MCF 10A (cell line): ENCODE results near the gene TTLL1. TPM values are rescaled to one million over a fixed set of nuclear protein-coding genes. Genes with fewer than 3 reads are reported as not detected.

Experiments
- BruUV-seq: library from RNA; stranded (reverse); fragments of 400-500 nt; replicated peaks from 2 replicates; lab custom pipeline; 2021; lab: Mats Ljungman, UMichigan
- CTCF ChIA-PET: fragments of 300-600 bp; sonication (Branson Sonifier 250); formaldehyde crosslinking; extraction: SDS; loops from one replicate; lab custom pipeline; 2021; ENCODE audit warnings: antibody characterized with exemption, inconsistent platforms; lab: Yijun Ruan, JAX
- POLR2A ChIA-PET: fragments of 300-600, 350-650 bp; sonication (Branson Sonifier 250); formaldehyde crosslinking; extraction: SDS; loops from one replicate; lab custom pipeline; 2020; ENCODE audit warnings: antibody characterized with exemption, inconsistent platforms; lab: Yijun Ruan, JAX
- DNase-seq: peaks from one replicate; pipeline ENCODE4 v3.0.0-alpha.2; 2018; ENCODE audit not compliant: unreplicated experiment
- H3K27ac Mint-ChIP-seq: one replicate; pipeline ENCODE4 v1.8.0; 2022; ENCODE audit warnings: mild to moderate bottlenecking, low read depth, mixed read lengths; ENCODE audit not compliant: unreplicated experiment
- H3K27me3 Mint-ChIP-seq: one replicate; pipeline ENCODE4 v1.8.0; 2022; ENCODE audit warnings: mixed read lengths; ENCODE audit not compliant: insufficient read depth, unreplicated experiment
- H3K36me3 Mint-ChIP-seq: one replicate; pipeline ENCODE4 v1.8.0; 2022; ENCODE audit warnings: mild to moderate bottlenecking, moderate library complexity, mixed read lengths; ENCODE audit not compliant: insufficient read depth, unreplicated experiment
- H3K4me1 Mint-ChIP-seq: one replicate; pipeline ENCODE4 v1.8.0; 2022; ENCODE audit warnings: mixed read lengths; ENCODE audit not compliant: insufficient read depth, unreplicated experiment
- H3K4me3 Mint-ChIP-seq: one replicate; pipeline ENCODE4 v1.8.0; 2022; ENCODE audit warnings: mild to moderate bottlenecking, moderate library complexity, mixed read lengths; ENCODE audit not compliant: unreplicated experiment
- H3K9me3 Mint-ChIP-seq: one replicate; pipeline ENCODE4 v1.8.0; 2022; ENCODE audit warnings: mixed read lengths; ENCODE audit not compliant: unreplicated experiment
- intact Hi-C: fragments of 100-400 bp; cut with micrococcal nuclease; formaldehyde crosslinking; loops from 2 replicates; pipeline ENCODE4 v1.14.1; 2022
- total RNA-seq: library from RNA; stranded (reverse); gene quantifications from 2 replicates; pipeline ENCODE4 v1.2.3, GENCODE V29; 2022
- TF ChIP-seq, protein P1 (sequence below): fragments of 200-600 bp; IDR thresholded peaks from one replicate; pipeline ENCODE4 v1.8.0; 2022; ENCODE audit warnings: antibody characterized with exemption, mild to moderate bottlenecking; ENCODE audit not compliant: unreplicated experiment

TTLL1 gene
- total RNA-seq, 1 experiment from 2014 or later, result 3.3 TPM

DNA sequence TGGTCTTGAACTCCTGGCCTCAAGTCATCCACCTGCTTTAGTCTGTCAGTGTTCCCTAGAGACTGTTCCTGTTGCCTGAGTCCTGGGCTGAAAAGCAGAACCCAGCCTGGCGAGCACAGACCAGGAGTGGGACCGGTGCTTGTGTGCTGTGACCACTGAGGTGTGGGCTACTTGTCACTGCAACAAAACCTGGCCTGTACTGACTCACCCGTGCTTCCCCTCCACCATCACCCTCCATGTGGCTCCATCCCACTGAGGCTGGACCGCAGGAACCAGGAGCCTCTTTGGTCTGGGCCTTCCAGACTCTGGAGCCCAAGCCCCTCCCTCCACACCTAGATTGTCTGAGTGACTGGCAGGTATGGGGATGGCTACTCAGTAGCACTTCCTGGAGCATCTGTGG lies 45.4 kb upstream of the TTLL1 start:
- intact Hi-C loops, result no loop called here
- ChIA-PET POLR2A (interaction anchor here (0.8 kb wide), 1 partner anchor 13 kb away, joined by 3 read pairs; no protein-coding TSS in a partner anchor), CTCF (no interaction called here)
- Mint-ChIP-seq H3K9me3 (no peaks in the 10 kb centered on the region), H3K4me3 (no peak overlapping the region), H3K36me3 (peaks cover 77% of the 10 kb centered on the region), H3K4me1 (no peaks in the 10 kb centered on the region), H3K27me3 (no peaks in the 10 kb centered on the region), H3K27ac (no peak overlapping the region)
- BruUV-seq, result no TSS peak
- TF ChIP-seq, protein P1, sequence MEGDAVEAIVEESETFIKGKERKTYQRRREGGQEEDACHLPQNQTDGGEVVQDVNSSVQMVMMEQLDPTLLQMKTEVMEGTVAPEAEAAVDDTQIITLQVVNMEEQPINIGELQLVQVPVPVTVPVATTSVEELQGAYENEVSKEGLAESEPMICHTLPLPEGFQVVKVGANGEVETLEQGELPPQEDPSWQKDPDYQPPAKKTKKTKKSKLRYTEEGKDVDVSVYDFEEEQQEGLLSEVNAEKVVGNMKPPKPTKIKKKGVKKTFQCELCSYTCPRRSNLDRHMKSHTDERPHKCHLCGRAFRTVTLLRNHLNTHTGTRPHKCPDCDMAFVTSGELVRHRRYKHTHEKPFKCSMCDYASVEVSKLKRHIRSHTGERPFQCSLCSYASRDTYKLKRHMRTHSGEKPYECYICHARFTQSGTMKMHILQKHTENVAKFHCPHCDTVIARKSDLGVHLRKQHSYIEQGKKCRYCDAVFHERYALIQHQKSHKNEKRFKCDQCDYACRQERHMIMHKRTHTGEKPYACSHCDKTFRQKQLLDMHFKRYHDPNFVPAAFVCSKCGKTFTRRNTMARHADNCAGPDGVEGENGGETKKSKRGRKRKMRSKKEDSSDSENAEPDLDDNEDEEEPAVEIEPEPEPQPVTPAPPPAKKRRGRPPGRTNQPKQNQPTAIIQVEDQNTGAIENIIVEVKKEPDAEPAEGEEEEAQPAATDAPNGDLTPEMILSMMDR, result no peak
- no peak for DNase-seq

DNA sequence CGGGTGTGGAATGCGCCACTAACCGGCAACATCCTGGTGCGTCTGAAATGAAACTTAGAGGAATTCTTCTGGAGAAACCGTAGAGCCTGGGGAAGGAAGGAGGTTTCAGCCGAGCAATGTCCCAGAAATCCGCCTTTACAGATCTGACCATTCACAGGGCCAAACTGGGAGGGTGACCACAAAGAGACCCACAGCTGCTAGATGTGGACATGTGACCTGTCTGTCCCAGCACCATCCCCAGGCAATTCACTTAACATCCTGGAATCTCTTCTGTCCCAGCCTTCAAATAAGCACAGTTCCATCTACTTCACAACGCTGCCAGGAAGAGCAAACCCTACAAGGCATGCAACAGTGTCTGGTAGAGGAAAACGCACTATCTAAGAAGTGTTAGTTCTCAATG lies 44.2 kb upstream of the TTLL1 start:
- ChIA-PET CTCF (no interaction called here), POLR2A (no interaction called here)
- no peak overlapping the region for H3K4me3 Mint-ChIP-seq
- peaks cover 76% of the 10 kb centered on the region for H3K36me3 Mint-ChIP-seq
- H3K4me1 Mint-ChIP-seq, result peaks cover 9% of the 10 kb centered on the region
- no peaks in the 10 kb centered on the region for H3K9me3 Mint-ChIP-seq
- intact Hi-C loops, result no loop called here
- no peak for DNase-seq
- TF ChIP-seq, protein P1, result no peak
- no peak overlapping the region for H3K27ac Mint-ChIP-seq
- no peaks in the 10 kb centered on the region for H3K27me3 Mint-ChIP-seq
- no TSS peak for BruUV-seq

DNA sequence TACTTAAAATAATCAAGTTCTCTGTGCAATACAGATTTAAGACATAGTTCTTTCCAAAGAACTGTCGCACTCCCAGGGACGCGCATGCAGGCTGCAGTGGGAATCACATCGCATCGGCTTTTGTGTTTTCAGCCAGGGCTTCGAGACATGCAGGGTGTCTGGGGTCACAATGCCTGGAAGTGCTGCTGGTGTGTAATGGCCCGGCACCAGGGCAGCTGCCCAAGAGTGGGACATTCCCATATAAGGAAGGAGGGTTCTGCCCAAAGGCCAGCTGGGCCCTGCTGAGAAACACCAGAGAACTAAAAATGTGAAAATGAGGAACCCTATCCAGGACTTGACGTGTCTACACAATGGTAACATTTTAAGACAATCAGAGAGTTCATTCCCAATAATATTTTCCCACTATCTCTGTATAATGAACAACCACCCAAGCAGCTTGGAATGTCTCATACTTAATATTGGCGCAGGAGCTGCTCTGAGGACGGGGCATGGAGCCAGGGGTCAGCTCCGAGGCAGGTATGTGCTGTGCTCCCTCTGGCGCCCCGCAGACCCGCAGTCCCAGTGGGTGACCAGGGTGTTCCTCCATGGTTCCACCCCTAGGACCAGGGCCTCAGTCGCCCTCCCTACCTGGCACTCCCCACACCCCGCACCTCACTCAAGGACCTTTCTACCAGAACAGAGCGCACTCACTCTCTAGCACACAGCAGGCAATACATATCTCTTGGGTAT lies 42.7 kb upstream of the TTLL1 start:
- no peaks in the 10 kb centered on the region for H3K9me3 Mint-ChIP-seq
- H3K4me1 Mint-ChIP-seq, result peaks cover 20% of the 10 kb centered on the region
- TF ChIP-seq, protein P1, result no peak
- no peak overlapping the region for H3K4me3 Mint-ChIP-seq
- intact Hi-C loops, result no loop called here
- no peak for DNase-seq
- ChIA-PET CTCF (no interaction called here), POLR2A (no interaction called here)
- H3K27me3 Mint-ChIP-seq, result no peaks in the 10 kb centered on the region
- no TSS peak for BruUV-seq
- H3K36me3 Mint-ChIP-seq, result peaks cover 70% of the 10 kb centered on the region
- H3K27ac Mint-ChIP-seq, result no peak overlapping the region

DNA sequence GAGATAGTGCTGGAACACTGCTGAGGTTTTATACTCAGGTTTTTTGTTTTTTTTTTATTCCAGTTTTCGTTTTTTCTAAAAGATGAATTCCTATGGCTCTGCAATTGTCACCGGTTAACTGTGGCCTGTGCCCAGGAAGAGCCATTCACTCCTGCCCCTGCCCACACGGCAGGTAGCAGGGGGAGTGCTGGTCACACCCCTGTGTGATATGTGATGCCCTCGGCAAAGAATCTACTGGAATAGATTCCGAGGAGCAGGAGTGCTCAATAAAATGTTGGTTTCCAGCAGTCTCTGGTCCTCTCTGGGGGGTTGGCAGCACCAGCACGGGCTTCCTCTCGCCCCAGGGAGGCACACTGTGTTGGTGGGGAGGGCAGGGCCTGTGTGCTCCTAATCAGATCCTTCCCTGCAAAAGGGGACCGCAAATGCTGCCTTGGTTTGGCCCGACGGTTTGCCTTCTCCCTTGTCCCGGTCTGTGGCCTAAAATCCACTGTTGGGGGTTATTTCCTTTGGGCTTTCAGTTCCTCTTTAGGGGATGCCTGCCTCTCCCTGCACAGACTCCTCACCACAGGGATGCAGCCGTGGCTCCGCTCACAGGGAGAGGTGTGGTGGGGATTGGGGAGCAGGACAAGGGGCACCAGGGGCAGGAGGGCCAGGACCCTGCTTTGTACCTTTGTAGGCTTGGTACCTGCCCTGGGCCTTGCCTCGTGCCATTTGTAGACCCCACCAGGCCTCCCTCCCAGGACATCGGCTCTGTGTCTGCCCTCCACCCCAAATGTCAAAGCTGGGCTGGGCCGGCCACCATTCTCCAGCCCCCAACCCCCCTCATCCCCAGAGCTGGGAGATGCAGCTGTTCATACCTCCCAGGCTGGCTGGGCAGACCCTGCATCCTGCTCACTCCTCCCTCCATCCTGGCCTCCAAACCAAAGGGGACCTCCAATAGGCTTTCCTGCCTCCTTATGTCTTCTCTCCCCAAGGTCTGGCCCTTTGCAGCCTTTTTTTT lies 40.5 kb upstream of the TTLL1 start:
- intact Hi-C loops, result no loop called here
- H3K36me3 Mint-ChIP-seq, result peaks cover 53% of the 10 kb centered on the region

More for the DNA sequence above, 40.5 kb upstream of the TTLL1 start:
- H3K27me3 Mint-ChIP-seq, result no peaks in the 10 kb centered on the region
- no TSS peak for BruUV-seq
- CTCF ChIA-PET, result interaction anchor here (0.6 to 0.7 kb wide), 2 partner anchors 151 to 339 kb away, joined by 3 read pairs; no protein-coding TSS in a partner anchor
- H3K4me3 Mint-ChIP-seq, result no peak overlapping the region
- peaks cover 28% of the 10 kb centered on the region for H3K4me1 Mint-ChIP-seq
- H3K9me3 Mint-ChIP-seq, result no peaks in the 10 kb centered on the region
- POLR2A ChIA-PET, result interaction anchor here (0.6 to 0.7 kb wide), 3 partner anchors 16 to 602 kb away, joined by 3 read pairs; no protein-coding TSS in a partner anchor
- TF ChIP-seq, protein P1, result no peak
- DNase-seq, result no peak
- H3K27ac Mint-ChIP-seq, result peak overlapping the region; percentile 19
